ENCODE results near the gene CDC42EP4. TPM values are rescaled to one million over a fixed set of nuclear protein-coding genes. Genes with fewer than 3 reads are reported as not detected.
A peak's percentile ranks its signal among the peaks of the same experiment; 100 is the strongest.
"Not testable (repeated sequence)": the region's sequence is repeated elsewhere in the genome, so short reads cannot be mapped to it uniquely, and the experiment has no call there.

The CDC42EP4 gene
- total RNA-seq, 1 donor from 2014 or later = 41.3 TPM

- intact Hi-C loops (cut with DNase I) = no loop called here
Measured at GRCh38 chr17:73324711-73325526, 13.1 kb upstream of the CDC42EP4 start.

GRCh38 chr17:73324160-73324475, 12.3 kb upstream of the CDC42EP4 start:
- DNase-seq (ENCODE audit: low spot score) = no peak
- intact Hi-C loops (cut with DNase I) = no loop called here

More at GRCh38 chr17:73324711-73325526, 13.1 kb upstream of the CDC42EP4 start:
- DNase-seq (ENCODE audit: low spot score) = no peak

DNA sequence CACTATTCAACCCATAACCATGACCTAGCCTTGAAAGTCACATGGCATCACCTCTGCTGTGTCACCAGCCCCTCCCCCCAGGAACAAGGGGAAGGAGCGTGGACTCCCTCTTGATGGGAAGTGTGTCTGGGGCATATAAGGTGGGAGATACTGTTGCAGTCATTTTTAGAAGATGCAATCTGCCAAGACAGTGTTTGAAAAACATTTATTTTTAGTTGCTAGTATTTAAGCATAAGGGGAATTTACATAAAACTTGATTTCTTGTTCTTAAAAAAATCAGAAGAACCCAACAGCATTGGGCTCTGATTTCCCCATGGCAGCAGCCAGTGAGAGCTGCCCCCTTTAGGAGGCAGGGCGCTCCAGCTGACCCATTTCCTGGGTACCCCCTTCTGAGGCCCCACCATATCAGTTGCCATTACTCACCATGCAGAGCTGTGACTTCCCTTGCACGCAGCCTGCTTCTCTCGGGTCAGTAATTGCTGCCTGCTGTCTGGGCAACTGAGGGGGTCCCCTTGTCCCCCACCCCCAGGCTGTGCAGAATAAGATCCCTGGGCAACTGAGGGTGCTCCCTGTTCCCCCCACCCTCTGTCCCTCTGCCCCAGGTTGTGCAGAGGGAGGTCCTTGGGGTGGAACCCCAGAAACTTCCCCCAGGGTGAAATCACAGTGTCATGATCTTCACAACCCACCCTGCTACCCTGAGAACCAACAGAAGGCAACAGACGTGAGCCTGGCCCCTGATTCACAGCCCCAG, 11.8 kb upstream of the CDC42EP4 start:
- intact Hi-C loops (cut with DNase I) = no loop called here
- no peak for DNase-seq (ENCODE audit: low spot score)

GRCh38 chr17:73320601-73321264, 8.9 kb upstream of the CDC42EP4 start:
- intact Hi-C loops (cut with DNase I) = no loop called here
- no peak for DNase-seq (ENCODE audit: low spot score)

GRCh38 chr17:73319766-73320165, 8.0 kb upstream of the CDC42EP4 start:
- DNase-seq (ENCODE audit: low spot score) = no peak
- intact Hi-C loops (cut with DNase I) = loop anchor here (10.0 kb wide), 2 partner anchors 65 to 445 kb away; no protein-coding TSS in a partner anchor

DNA sequence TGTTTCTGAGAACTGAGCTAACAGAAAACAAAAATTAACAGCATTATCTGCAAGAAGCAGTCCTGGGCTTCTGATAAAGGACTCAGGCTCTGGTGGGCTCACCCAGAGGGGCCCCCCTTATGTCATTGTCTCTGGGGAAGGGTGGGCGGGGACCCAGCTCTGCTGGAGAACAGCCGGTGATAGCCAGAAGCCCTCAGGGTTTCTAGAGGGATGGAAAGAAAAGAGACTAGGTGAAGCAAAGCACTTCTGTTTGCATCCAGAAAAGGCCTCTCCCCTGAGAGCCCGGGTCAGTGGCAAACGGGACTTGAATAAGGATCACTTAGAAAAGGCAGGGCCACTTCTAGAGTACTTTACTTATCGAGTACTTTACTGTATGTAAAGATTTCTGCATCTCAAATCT, 7.0 kb upstream of the CDC42EP4 start:
- intact Hi-C loops (cut with DNase I) = loop anchor here (10.0 kb wide), 2 partner anchors 64 to 446 kb away; no protein-coding TSS in a partner anchor
- no peak for DNase-seq (ENCODE audit: low spot score)

- intact Hi-C loops (cut with DNase I) = loop anchor here (10.0 kb wide), 2 partner anchors 64 to 446 kb away; no protein-coding TSS in a partner anchor
- DNase-seq (ENCODE audit: low spot score) = no peak
Measured at GRCh38 chr17:73318427-73318813, 6.6 kb upstream of the CDC42EP4 start.

DNA sequence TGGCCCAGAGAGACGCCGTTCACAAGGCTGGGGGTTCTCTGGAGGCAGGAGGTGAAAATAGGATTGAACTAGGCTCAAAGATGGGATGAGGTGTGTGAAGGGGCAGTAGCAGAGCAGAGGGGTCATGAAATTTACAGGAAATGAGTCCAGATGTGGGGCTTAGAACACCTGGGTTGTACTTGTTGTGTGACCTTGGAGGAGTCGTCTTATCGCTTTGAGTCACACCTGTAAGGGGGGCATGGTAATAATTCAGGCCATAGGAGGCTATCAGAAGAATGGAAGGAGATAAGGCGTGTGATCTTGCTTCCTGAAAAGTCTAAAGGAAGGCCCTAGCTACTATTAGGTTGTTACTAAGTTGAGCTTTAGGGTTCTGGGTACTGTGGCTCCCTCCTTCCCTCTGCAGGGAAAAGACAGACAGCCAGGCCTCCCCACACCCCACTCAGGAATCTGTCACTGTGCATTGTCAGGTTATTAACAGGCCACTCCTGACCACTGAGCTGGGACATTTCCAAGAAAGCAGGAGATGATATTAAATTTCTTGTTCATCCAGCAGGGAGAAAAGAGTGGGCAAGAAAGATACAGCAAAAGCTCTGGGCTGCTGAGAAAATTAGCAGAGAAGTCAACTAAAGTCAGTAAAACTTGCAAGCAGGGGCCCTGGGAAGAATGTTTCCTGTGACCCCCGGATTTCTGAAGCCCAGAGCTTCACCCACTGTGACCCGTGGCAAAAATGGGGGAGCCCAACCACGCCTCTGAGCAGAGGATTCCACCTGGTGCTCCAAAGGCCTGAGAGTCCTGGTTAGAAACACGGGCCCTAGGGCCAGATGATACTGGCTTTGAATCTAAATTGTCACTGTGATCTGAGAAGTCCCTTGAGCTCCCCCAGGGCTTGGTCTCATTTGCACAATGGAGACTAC, 6.0 kb upstream of the CDC42EP4 start:
- no peak for DNase-seq (ENCODE audit: low spot score)
- intact Hi-C loops (cut with DNase I) = loop anchor here (10.0 kb wide), 2 partner anchors 63 to 447 kb away; no protein-coding TSS in a partner anchor

DNA sequence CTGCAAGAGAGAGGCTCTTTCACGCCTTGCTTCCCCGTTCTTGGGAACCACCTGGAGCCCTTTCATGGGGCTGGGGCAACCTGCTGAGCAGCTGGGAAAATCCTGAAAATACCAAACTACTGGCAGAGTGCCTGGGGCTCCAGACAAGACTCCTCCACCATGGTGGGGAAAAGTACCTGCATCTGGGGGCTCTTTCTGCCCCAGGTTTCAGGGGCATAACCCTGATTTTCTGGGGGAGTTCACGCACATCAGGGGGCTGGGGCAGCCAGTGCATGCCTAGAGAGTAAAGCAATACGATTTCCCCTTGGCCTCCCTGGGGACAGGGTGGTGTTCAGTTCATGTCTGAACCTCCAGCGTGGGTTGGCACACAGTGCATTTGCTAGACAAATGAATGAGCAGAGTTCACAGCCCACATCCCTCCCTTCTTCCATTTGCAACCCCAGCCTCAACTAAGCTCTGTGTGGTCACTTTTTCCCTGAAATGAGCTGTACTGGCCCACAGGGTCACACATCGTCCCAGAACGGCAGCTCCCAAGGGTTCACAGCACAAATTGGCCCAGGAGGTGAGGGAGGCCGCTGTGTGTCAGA, 5.2 kb upstream of the CDC42EP4 start:
- intact Hi-C loops (cut with DNase I) = loop anchor here (10.0 kb wide), 2 partner anchors 62 to 448 kb away; no protein-coding TSS in a partner anchor

GRCh38 chr17:73315471-73315870, 3.7 kb upstream of the CDC42EP4 start:
- intact Hi-C loops (cut with DNase I) = loop anchor here (10.0 kb wide), 2 partner anchors 61 to 449 kb away; no protein-coding TSS in a partner anchor
- no peak for DNase-seq (ENCODE audit: low spot score)

More for the DNA sequence above, 5.2 kb upstream of the CDC42EP4 start:
- no peak for DNase-seq (ENCODE audit: low spot score)

DNA sequence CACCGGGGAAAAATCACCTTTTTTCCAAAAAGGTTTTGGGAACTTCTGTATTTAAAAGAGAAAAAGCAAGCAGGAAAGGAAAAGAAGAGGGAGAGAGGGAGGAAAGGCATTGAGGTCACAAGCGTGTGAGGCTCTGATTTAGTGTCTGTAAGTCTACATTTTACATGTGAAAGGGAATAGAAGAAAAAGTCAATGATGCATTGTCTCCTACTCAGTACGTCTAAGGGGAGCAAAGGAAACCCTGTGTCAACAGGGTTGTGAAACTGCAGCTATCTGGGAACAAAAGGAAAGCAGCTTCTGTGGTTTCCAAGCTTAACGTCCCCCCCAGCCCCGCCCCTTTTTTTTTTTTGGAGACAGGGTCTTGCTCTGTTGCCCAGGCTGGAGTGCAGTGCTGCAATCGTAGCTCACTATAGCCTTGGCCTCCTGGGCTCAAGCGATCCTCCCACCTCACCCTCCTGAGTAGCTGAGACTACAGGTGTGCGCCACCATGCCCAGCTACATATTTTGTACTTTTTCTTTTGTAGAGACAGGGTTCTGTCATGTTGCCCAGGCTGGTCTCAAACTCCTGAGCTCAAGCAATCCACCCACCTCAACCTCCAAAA, 1.8 kb upstream of the CDC42EP4 start:
- DNase-seq (ENCODE audit: low spot score) = no peak
- intact Hi-C loops (cut with DNase I) = loop anchor here (5.0 to 10.0 kb wide), 4 partner anchors 36 to 451 kb away; no protein-coding TSS in a partner anchor

DNA sequence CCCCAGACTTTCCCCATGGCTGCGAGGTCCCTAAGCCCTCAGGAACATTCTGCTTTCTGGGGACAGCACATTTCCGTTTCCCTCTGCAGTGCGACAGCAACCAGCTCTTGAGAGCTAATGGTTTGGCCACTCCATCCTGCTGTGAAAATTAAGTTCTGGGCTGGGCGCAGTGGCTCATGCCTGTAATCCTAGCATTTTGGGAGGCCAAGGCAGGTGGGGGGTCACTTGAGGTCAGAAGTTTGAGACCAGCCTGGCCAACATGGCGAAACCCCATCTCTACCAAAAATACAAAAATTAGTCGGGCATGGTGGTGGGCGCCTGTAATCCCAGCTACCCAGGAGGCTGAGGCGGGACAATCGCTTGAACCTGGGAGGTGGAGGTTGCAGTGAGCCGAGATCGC, 1.1 kb upstream of the CDC42EP4 start:
- intact Hi-C loops (cut with DNase I) = loop anchor here (5.0 to 10.0 kb wide), 4 partner anchors 36 to 452 kb away; no protein-coding TSS in a partner anchor
- DNase-seq (ENCODE audit: low spot score) = not testable (repeated sequence)

- DNase-seq (ENCODE audit: low spot score) = no peak
- intact Hi-C loops (cut with DNase I) = loop anchor here (5.0 to 10.0 kb wide), 4 partner anchors 34 to 453 kb away; no protein-coding TSS in a partner anchor
Measured at GRCh38 chr17:73311428-73311780, 397 bp downstream of the CDC42EP4 start.

GRCh38 chr17:73309727-73310596, 1.8 kb downstream of the CDC42EP4 start:
- intact Hi-C loops (cut with DNase I) = loop anchor here (1.0 to 10.0 kb wide), 5 partner anchors 18 to 455 kb away; no protein-coding TSS in a partner anchor
- no peak for DNase-seq (ENCODE audit: low spot score)

DNA sequence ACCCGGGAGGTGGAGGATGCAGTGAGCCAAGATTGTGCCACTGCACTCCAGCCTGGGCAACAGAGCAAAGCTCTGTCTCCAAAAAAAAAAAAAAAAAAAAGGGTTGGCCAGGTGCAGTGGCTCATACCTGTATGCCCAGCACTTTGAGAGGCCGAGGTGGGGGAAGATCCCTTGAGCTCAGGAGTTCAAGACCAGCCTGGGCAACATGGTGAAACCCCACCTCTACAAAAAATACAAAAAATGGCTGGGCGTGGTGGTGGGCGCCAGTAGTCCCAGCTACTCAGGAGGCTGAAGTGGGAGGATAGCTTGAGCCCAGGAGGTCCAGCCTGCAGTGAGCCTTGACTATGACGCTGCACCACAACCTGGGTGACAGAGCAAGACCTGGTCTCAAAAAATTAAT, 2.8 kb downstream of the CDC42EP4 start:
- not testable (repeated sequence) for DNase-seq (ENCODE audit: low spot score)
- intact Hi-C loops (cut with DNase I) = loop anchor here (1.0 kb wide), 1 partner anchor 17 kb away; no protein-coding TSS in a partner anchor

- intact Hi-C loops (cut with DNase I) = no loop called here
- DNase-seq (ENCODE audit: low spot score) = peak; percentile 85
Measured at GRCh38 chr17:73308017-73308823, 3.6 kb downstream of the CDC42EP4 start.
